ENCODE data around the gene TMEM212.
"Not testable (repeated sequence)": the region's sequence is repeated elsewhere in the genome, so short reads cannot be mapped to it uniquely, and the experiment has no call there.

TMEM212 gene

DNA sequence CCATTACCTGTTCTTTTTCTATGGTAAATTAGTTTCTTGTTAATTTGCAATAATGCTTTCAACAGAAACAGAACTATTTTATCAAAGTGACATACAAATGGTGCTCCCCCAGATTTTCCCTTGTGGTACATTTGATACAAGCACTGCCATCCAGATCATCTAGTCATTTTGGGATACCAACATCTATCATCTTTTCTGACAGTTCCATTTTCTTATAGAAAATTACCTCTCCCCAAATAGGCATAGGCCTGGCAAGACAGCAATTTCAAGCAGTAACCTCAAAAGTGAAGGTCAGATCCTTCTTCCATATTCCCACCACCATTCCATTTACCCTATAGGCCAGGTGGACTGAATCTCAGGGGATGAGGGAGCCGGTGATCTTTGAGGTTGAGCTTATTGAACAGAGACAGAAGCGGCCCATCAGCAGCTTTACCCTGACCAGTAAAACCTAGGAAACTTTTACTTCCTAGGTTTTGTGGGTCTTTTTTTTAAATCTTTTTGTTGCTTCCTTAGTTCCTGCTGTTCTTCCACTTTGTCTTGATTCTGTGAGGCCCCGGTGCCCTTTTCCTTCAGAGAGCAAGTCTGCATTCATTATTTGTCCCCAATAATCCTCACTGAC is 29.8 kb upstream of the TMEM212 start:
- DNase-seq (ENCODE audit: low read depth in 2 of 2): no peak

DNA sequence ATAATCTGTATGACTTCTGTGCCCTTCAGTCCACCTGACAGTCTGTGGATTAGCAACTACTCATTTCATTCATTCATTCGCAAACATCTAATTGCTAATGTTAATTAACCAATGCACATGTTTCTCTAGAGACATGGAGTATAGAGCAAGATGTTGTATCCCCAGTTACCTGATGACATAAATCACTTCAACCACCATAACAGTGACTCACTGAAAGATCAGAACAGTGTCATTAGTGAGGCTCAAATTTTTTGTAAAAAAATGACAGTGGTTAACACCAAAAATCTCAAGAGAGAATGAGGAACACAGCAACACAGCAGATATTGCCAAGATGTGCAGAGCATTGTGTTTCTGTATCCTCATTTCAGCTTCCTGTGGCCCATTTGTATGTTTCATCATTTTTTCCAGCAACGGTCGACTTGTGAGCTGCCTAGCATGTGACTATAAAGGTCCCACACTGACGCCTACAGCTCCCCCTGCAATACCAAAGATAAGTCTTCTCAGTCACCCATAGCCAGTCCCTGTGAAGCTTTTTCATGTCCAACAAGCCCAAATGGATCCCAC is 29.2 kb upstream of the TMEM212 start:
- no peak for DNase-seq (ENCODE audit: low read depth in 2 of 2)

- DNase-seq (ENCODE audit: low read depth in 2 of 2): not testable (repeated sequence)
Observed at GRCh38 chr3:171814662-171815061, 28.5 kb upstream of the TMEM212 start.

GRCh38 chr3:171815973-171816595 is 27.1 kb upstream of the TMEM212 start:
- DNase-seq (ENCODE audit: low read depth in 2 of 2): no peak

GRCh38 chr3:171817074-171817800 is 25.9 kb upstream of the TMEM212 start:
- no peak for DNase-seq (ENCODE audit: low read depth in 2 of 2)

DNA sequence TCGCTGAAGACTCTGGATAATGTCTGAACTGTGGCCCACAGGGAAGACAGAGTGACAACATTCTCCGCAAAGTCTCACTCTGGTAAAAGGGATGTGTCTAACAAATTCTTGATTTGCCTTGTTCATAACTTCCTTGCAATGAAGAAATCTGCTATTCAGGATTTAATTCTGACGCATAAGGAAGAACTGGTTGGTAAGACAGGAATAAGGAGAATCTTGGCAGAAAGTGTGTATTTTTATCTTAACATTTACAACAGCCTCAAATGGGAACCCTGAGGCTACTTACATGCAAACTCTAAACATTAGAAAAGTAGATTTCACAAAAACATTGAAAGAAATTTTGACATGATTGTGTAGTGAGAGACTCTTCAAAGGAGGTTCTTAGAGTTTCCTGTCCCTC is 22.1 kb upstream of the TMEM212 start:
- DNase-seq (ENCODE audit: low read depth in 2 of 2): no peak

DNA sequence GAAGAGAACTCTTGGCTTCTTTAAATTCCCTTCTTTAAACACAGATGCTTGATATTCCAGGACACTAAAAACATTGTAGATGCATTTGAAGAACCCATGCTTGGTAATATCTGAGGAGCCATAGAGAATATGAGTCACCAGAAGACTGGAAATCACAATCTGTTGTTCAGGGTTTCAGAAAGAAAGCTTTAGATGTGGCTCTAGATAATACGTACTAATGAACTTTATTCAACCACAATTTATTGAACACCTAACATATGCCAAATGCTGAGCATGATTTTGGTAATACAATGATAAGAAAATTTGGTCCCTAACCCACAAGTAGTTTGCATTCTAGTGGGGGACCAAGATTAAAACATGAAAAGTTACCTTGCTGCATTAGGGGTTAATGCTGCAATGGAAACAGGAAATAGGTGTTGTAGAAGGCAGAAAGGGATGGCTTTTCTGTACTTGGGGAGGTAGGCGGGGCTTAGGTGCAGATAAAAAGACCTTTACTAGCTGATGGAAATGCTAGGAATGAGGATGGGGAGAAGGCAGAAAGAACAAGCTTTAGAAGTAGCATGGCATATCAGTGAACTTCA is 21.3 kb upstream of the TMEM212 start:
- no peak for DNase-seq (ENCODE audit: low read depth in 2 of 2)

DNA sequence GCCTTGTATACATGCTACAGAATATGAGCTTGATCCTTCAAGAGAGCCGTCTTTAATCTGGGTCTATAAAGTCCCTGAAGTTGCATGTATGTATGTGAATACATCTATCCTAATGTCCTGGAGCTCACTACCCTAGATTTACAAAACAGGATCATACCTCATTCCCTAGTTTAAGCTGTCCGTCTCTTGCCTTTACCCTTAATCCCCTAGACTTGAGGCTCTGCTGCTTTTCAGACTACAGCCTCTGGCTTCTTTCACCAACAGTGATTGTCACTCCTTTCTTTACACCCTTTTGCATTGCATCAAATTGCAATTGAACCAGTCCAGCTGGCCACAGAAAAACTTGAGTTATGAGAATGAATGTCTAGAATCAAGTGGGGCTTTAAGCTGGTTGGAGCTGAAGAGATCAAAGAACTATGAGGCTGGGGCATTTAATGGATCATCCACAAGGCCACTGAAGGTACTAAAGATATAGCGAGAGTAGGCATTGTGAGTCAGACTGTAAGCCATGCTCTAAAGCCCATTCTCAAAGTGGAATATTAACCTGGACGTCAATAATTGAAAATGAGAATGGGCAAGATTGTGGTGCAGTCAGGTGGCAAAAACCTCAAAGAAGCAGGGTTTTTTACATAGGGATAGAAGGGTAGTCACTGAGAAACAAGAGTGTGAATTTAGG is 20.6 kb upstream of the TMEM212 start:
- no peak for DNase-seq (ENCODE audit: low read depth in 2 of 2)

- no peak for DNase-seq (ENCODE audit: low read depth in 2 of 2)
Observed at GRCh38 chr3:171824116-171824515, 19.0 kb upstream of the TMEM212 start.

GRCh38 chr3:171824824-171825221 is 18.3 kb upstream of the TMEM212 start:
- DNase-seq (ENCODE audit: low read depth in 2 of 2): no peak

DNA sequence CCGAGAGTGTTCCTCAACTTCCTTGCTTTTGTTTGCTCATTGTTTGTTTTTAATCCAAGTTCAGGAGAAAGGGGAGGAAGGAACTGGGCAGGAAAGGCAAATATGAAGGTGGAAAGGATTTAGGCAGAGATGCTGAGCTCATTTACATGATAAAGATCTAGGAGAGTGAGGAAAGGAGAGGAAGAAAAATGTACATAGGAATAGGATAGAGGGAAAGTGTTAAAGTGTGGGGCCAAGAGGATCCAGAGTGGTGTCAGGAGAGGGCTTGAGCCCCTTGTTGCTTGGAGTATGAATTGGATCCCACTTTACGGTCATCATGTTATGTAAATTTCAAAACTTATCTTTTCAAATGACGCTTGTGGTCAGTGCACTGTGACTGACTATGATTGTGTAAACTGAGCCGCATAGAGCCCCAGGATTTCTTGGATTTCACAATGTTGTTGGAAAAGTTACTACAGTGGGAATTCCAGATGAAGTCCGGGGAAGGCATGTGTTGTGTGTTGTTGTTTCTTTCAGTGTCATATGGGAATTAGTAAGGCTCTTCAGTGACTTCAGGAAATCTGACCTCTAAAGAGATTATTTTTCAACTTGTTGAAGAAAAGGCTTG is 17.8 kb upstream of the TMEM212 start:
- DNase-seq (ENCODE audit: low read depth in 2 of 2): no peak

GRCh38 chr3:171827385-171827784 is 15.8 kb upstream of the TMEM212 start:
- no peak for DNase-seq (ENCODE audit: low read depth in 2 of 2)

GRCh38 chr3:171827836-171828458 is 15.2 kb upstream of the TMEM212 start:
- no peak for DNase-seq (ENCODE audit: low read depth in 2 of 2)

GRCh38 chr3:171828902-171829770 is 14.0 kb upstream of the TMEM212 start:
- DNase-seq (ENCODE audit: low read depth in 2 of 2): no peak

- no peak for DNase-seq (ENCODE audit: low read depth in 2 of 2)
Observed at GRCh38 chr3:171829841-171830517, 13.2 kb upstream of the TMEM212 start.

DNA sequence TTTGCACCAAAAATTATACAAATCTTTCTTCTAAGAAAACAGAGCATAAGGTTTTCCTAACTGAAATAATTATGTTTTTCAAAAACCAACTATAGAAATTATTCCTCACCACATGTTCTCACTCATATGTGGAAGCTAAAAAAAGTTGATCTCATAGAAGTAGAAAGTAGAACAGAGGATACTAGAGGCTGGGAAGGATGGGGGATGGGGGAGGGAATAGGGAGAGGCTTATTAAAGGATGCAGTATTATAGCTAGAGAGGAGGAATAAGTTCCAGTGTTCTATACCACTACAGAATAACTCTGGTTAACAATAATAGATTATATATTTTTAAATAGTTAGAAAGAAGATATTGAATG is 12.7 kb upstream of the TMEM212 start:
- no peak for DNase-seq (ENCODE audit: low read depth in 2 of 2)

GRCh38 chr3:171831936-171832335 is 11.2 kb upstream of the TMEM212 start:
- no peak for DNase-seq (ENCODE audit: low read depth in 2 of 2)

DNA sequence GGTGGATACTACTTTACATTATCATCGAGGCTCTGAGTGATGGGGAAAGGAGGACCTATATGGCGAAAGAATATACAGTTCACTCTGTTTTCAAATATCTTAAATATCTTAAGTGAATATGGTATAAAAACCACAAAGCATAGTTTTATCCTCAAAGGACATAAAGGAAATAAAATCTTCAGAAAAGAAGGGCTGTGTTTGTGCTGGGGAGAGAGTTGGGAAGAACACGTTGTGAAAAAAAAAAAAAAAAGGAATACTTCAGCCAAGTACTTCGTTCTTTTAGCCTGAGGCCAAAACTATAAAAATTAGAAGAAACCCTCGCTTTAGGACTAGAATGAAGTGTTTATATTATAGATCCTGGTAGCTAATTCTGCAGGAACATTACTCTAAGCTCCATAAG is 10.2 kb upstream of the TMEM212 start:
- DNase-seq (ENCODE audit: low read depth in 2 of 2): no peak

DNA sequence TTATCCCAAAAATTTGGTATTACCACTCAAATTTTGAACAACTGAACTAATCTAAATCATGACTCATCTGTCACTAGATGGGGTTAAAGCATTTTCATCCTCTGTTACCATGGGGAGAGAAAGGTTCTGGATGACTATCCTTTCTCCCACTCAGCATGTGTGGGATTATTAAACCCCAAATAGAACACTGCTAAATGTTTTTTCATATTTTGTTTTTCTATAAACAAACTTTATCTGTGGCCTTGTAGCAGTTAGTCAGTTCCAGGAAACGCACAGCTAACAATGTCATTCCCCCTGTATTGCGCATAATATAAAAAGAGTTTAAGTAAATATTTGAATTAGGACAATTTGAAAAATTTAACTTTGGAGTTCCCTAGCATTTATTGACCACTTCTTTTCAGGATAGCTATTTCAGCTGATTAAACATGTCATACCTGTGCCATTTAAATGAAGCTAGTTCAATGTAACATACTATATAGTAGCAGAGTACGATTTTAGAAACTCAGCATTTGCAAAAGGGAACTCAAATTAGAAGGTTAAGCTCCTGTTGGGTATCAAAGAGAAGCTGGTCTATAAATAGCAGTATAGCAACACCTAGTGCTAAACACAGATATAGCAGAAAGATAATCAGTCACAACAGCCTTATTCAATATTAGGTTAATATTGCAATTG is 9.2 kb upstream of the TMEM212 start:
- no peak for DNase-seq (ENCODE audit: low read depth in 2 of 2)
